SK-N-SH (cell line): Measurements from ENCODE around the gene FYN. TPM values are rescaled to one million over a fixed set of nuclear protein-coding genes. Genes with fewer than 3 reads are reported as not detected.

Experiments used
- CTCF ChIA-PET: fragments of 300-600, 350-600 bp; formaldehyde crosslinking; extraction: SDS; loops from one replicate; lab custom pipeline; 2021; lab: Yijun Ruan, JAX
- POLR2A ChIA-PET: fragments of 350-600 bp; sonication (Branson Sonifier 250); formaldehyde crosslinking; extraction: SDS; loops from one replicate; lab custom pipeline; 2020; ENCODE audit warnings: antibody characterized with exemption, inconsistent platforms; lab: Yijun Ruan, JAX
- DNase-seq: peaks from one replicate; pipeline ENCODE4 v3.0.0; 2012
- H2AFZ ChIP-seq: fragments of 200-600 bp; sonication (generic); 2 replicates; pipeline ENCODE4 v1.8.1; 2016; ENCODE audit warnings: antibody characterized with exemption, mild to moderate bottlenecking, low read depth
- H3F3A ChIP-seq: fragments of 200-600 bp; sonication (generic); replicated peaks from 2 replicates; pipeline ENCODE3; 2016; ENCODE audit warnings: antibody characterized with exemption, mild to moderate bottlenecking; ENCODE audit not compliant: insufficient read depth
- H3K27ac ChIP-seq, 2 experiments: fragments of 200-500 bp in 1 of 2; fragments of 200-600 bp in 1 of 2; sonication (Bioruptor generic) in 1 of 2; sonication (generic), shearing (Covaris generic) in 1 of 2; 2 replicates each; pipeline versions ENCODE4 v1.5.1 to v1.6.1; 2014 to 2016; ENCODE audit warnings: low read depth in 2 of 2, inconsistent platforms in 1 of 2, low read length in 1 of 2, mild to moderate bottlenecking in 1 of 2, mixed read lengths in 1 of 2
- H3K27me3 ChIP-seq: fragments of 200-600 bp; sonication (generic), shearing (Covaris generic); 2 replicates; pipeline ENCODE4 v1.6.1; 2016; ENCODE audit warnings: mixed run types; ENCODE audit not compliant: insufficient read depth
- H3K36me3 ChIP-seq, 2 experiments: fragments of 200-500 bp in 1 of 2; fragments of 200-600 bp in 1 of 2; sonication (Bioruptor generic) in 1 of 2; sonication (generic) in 1 of 2; replicated peaks in 1 of 2; 2 replicates each; pipeline versions ENCODE3 to v1.5.1; 2014 to 2016; ENCODE audit warnings: low read length in 1 of 2, mild to moderate bottlenecking in 1 of 2; ENCODE audit not compliant: insufficient read depth in 2 of 2, control insufficient read depth in 1 of 2
- H3K4me1 ChIP-seq, 2 experiments: fragments of 200-500 bp in 1 of 2; fragments of 200-600 bp in 1 of 2; sonication (Bioruptor generic) in 1 of 2; sonication (generic), shearing (Covaris generic) in 1 of 2; 2 replicates each; pipeline versions ENCODE4 v1.5.1 to v1.6.1; 2014 to 2016; ENCODE audit warnings: low read depth in 1 of 2, low read length in 1 of 2, mixed run types in 1 of 2; ENCODE audit not compliant: insufficient read depth in 2 of 2, control insufficient read depth in 1 of 2
- H3K4me2 ChIP-seq: fragments of 200-600 bp; sonication (generic), shearing (Covaris generic); 2 replicates; pipeline ENCODE4 v1.6.1; 2017; ENCODE audit warnings: mixed run types
- H3K4me3 ChIP-seq, 2 experiments: fragments of 200-500 bp in 1 of 2; fragments of 200-600 bp in 1 of 2; sonication (Bioruptor generic) in 1 of 2; sonication (generic), shearing (Covaris generic) in 1 of 2; 2 replicates each; pipeline versions ENCODE4 v1.5.1 to v1.8.1; 2014 to 2016; ENCODE audit warnings: low read depth in 2 of 2, inconsistent platforms in 1 of 2, low read length in 1 of 2, mild to moderate bottlenecking in 1 of 2, mixed read lengths in 1 of 2, moderate library complexity in 1 of 2
- H3K79me2 ChIP-seq: fragments of 200-600 bp; sonication (generic); 2 replicates; pipeline ENCODE4 v1.8.1; 2017; ENCODE audit warnings: mild to moderate bottlenecking; ENCODE audit not compliant: insufficient read depth
- H3K9ac ChIP-seq: fragments of 200-600 bp; sonication (generic); 2 replicates; pipeline ENCODE4 v1.6.1; 2017; ENCODE audit warnings: mixed run types
- H3K9me2 ChIP-seq: fragments of 200-600 bp; sonication (generic); 2 replicates; pipeline ENCODE4 v1.6.1; 2017; ENCODE audit warnings: mixed run types
- H3K9me3 ChIP-seq: fragments of 200-600 bp; sonication (generic); 2 replicates; pipeline ENCODE4 v1.6.1; 2017; ENCODE audit warnings: mixed run types, mild to moderate bottlenecking, moderate library complexity
- H4K20me1 ChIP-seq: fragments of 200-600 bp; sonication (generic); 2 replicates; pipeline ENCODE4 v1.6.1; 2017; ENCODE audit warnings: mild to moderate bottlenecking, mixed run types; ENCODE audit not compliant: insufficient read depth
- EP300 ChIP-seq, 2 experiments: IDR thresholded peaks; 2 replicates each; pipeline versions ENCODE4 v1.4.0 to v1.6.1; 2012; ENCODE audit warnings: borderline replicate concordance in 1 of 2, low read depth in 1 of 2, low read length in 1 of 2
- EZH2phosphoT487 ChIP-seq: fragments of 200-600 bp; sonication (generic); IDR thresholded peaks from 2 replicates; pipeline ENCODE4 v1.6.1; 2017; ENCODE audit warnings: low read depth, mixed run types, mild to moderate bottlenecking, antibody characterized with exemption, moderate library complexity, borderline replicate concordance
- FOSL2 ChIP-seq: IDR thresholded peaks from 2 replicates; pipeline ENCODE4 v1.4.0; 2012; ENCODE audit warnings: low read depth, mild to moderate bottlenecking, moderate library complexity, borderline replicate concordance
- FOXJ3 ChIP-seq: sonication (generic); formaldehyde crosslinking; IDR thresholded peaks from 2 replicates; pipeline ENCODE4 v1.5.1; 2020; ENCODE audit warnings: mild to moderate bottlenecking, missing genetic modification reagents
- FOXM1 ChIP-seq: IDR thresholded peaks from 2 replicates; pipeline ENCODE4 v1.4.0; 2012; ENCODE audit warnings: low read depth, mild to moderate bottlenecking
- GABPA ChIP-seq: IDR thresholded peaks from 2 replicates; pipeline ENCODE4 v1.4.0; 2012; ENCODE audit warnings: low read depth, mild to moderate bottlenecking
- MXI1 ChIP-seq: IDR thresholded peaks from 2 replicates; pipeline ENCODE4 v1.6.1; 2012; ENCODE audit warnings: mild to moderate bottlenecking, low read depth, low read length, improper control_type of control experiment
- NFIC ChIP-seq: IDR thresholded peaks from 2 replicates; pipeline ENCODE4 v1.4.0; 2012; ENCODE audit warnings: borderline replicate concordance
- POLR2AphosphoS5 ChIP-seq: IDR thresholded peaks from 2 replicates; pipeline ENCODE4 v1.6.1; 2012; ENCODE audit warnings: low read depth, low read length
- REST ChIP-seq: IDR thresholded peaks from 2 replicates; pipeline ENCODE4 v1.6.1; 2012; ENCODE audit warnings: mild to moderate bottlenecking, low read depth, low read length, moderate library complexity
- RFX5 ChIP-seq: IDR thresholded peaks from 2 replicates; pipeline ENCODE4 v1.6.1; 2012; ENCODE audit warnings: mild to moderate bottlenecking, improper control_type of control experiment, low read length
- SIN3A ChIP-seq: IDR thresholded peaks from 2 replicates; pipeline ENCODE4 v1.6.1; 2012; ENCODE audit warnings: low read depth, mild to moderate bottlenecking, low read length, moderate library complexity, borderline replicate concordance
- TAF1 ChIP-seq: IDR thresholded peaks from 2 replicates; pipeline ENCODE4 v1.6.1; 2012; ENCODE audit warnings: low read depth, mild to moderate bottlenecking, low read length, moderate library complexity, borderline replicate concordance
- TCF12 ChIP-seq: IDR thresholded peaks from 2 replicates; pipeline ENCODE4 v1.4.0; 2012
- whole genome bisulfite sequencing: methylation state at CpG from one replicate; pipeline ENCODE4 v1.1.6; 2017; ENCODE audit warnings: low lambda C conversion rate; 5-methylcytosine and 5-hydroxymethylcytosine counted together
- polyA plus RNA-seq, 3 experiments: library from polyadenylated mRNA; depleted of rRNA; stranded (reverse); fragments of >200 nt; gene quantifications; 2 replicates each; pipeline ENCODE4 v1.2.3, GENCODE V29; 2012

Gene FYN
- polyA plus RNA-seq, 1 of the 3 experiments (the other 2 are of a cell fraction) = 31.0 TPM

GRCh38 chr6:111855753-111856152, 17.5 kb downstream of the FYN start (continued):
- no peak for TF ChIP-seq REST
- no peak for TF ChIP-seq FOXM1
- TF ChIP-seq EP300 (IDR thresholded peaks at IDR 0.05; ENCODE audit: borderline replicate concordance in 1 of 2, low read depth in 1 of 2, low read length in 1 of 2) = no peak
- no peak for TF ChIP-seq FOXJ3 (CRISPR knock-in tag)
- TF ChIP-seq EZH2phosphoT487 = no peak
- no peak for TF ChIP-seq POLR2AphosphoS5
- no peak for TF ChIP-seq GABPA
- TF ChIP-seq RFX5 = no peak
- TF ChIP-seq FOSL2 = no peak
- TF ChIP-seq SIN3A = no peak
- TF ChIP-seq TAF1 = no peak
- no peak for TF ChIP-seq NFIC
- no peak for TF ChIP-seq TCF12

DNA sequence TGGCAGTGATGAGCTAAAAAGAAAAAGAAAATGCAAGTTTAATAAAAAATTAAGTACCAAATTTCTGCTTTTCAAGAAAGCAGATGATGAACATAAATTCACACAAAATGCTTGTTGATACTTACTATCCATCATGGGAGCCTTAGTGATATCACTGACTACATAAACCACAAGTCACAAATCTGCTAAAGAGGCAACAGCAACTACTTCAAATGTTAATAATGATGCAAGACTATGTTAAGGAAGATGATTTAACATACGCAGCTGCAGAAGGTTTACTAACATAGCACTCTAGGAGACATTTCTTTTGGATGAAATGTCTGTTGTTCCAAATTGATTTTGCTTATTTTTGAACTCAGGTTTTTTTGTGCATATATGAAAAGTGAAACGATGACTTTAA, 18.6 kb downstream of the FYN start:
- CTCF ChIA-PET = interaction anchor here (1.3 to 1.4 kb wide), 2 partner anchors 11 to 145 kb away, joined by 3 to 4 read pairs; no protein-coding TSS in a partner anchor
- no peaks in the 10 kb centered on the region for H3K36me3 ChIP-seq
- no peak for DNase-seq

More for the DNA sequence above, 18.6 kb downstream of the FYN start:
- H3K9me2 ChIP-seq = no peaks in the 10 kb centered on the region
- H2AFZ ChIP-seq = no peak overlapping the region
- H3F3A ChIP-seq = no peaks in the 10 kb centered on the region
- no peak overlapping the region for H3K9ac ChIP-seq
- H3K4me2 ChIP-seq = no peak overlapping the region
- H3K9me3 ChIP-seq = no peaks in the 10 kb centered on the region
- WGBS = 93% methylated on average over 2 of the region's 2 CpGs
- H3K79me2 ChIP-seq = peaks cover 47% of the 10 kb centered on the region
- TF ChIP-seq MXI1 = no peak
- no peak overlapping the region for H3K4me3 ChIP-seq
- POLR2A ChIA-PET = no interaction called here
- H3K4me1 ChIP-seq = peaks cover 0 to 24% of the 10 kb centered on the region in 2 experiments; a peak in 3 of 4 replicates
- no peaks in the 10 kb centered on the region for H3K27me3 ChIP-seq
- peaks cover 11% of the 10 kb centered on the region for H4K20me1 ChIP-seq
- no peak overlapping the region for H3K27ac ChIP-seq
